ENCODE results near the gene TMTC3.

The TMTC3 gene

GRCh38 chr12:88144037-88144436, 1.9 kb downstream of the TMTC3 start:
- TF ChIP-seq CTCF (conservative IDR thresholded peaks at IDR 0.05; ENCODE audit: low read depth, low read length) = no peak
- DNase-seq (ENCODE audit: low read depth) = no peak
- no peak overlapping the region for H3K4me3 ChIP-seq (ENCODE audit: low read depth, low read length)

DNA sequence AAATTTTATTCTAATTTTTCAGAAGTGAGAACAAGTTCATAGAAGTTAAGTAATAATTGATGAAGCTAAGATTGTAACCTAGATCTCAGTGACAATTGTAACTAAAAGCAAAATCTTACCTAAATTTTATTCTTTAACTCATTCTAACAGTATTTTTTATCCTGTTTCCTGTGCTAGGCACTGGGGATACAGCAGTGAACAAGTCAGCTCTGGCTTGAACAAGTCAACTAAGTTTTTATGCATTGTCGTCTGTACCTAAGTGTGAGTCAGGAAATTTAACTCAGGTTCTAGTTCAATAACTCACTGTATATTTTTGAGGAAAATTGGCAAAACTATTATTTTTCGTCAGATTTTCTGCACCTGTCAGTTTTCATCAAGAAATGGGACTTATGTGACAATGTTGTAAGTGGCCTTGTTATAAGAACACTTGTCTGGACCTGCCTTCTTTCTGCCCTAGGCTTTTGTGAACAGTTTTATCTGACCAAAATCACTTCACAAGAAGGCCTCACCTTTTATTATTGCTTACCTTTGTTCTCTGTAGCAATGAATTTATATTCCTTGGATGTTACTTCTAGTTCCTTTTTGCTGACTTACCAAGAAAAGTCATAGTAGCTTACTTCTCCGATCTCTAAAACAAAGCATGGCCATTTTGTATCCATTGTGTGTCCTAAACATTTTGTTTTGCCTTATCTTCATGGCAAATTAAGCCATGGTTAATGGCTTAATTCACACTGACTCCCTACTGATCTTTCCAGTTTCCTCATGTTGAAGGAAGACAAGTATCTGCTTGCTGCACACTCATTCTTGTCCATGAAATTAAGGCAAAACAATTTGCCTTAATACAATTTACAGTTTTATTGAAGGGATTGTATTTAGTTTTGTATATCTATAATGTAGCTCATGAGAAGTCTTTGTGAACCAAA, 2.7 kb downstream of the TMTC3 start:
- H3K4me3 ChIP-seq (ENCODE audit: low read depth, low read length) = no peak overlapping the region
- TF ChIP-seq CTCF (conservative IDR thresholded peaks at IDR 0.05; ENCODE audit: low read depth, low read length) = no peak
- no peak for DNase-seq (ENCODE audit: low read depth)

DNA sequence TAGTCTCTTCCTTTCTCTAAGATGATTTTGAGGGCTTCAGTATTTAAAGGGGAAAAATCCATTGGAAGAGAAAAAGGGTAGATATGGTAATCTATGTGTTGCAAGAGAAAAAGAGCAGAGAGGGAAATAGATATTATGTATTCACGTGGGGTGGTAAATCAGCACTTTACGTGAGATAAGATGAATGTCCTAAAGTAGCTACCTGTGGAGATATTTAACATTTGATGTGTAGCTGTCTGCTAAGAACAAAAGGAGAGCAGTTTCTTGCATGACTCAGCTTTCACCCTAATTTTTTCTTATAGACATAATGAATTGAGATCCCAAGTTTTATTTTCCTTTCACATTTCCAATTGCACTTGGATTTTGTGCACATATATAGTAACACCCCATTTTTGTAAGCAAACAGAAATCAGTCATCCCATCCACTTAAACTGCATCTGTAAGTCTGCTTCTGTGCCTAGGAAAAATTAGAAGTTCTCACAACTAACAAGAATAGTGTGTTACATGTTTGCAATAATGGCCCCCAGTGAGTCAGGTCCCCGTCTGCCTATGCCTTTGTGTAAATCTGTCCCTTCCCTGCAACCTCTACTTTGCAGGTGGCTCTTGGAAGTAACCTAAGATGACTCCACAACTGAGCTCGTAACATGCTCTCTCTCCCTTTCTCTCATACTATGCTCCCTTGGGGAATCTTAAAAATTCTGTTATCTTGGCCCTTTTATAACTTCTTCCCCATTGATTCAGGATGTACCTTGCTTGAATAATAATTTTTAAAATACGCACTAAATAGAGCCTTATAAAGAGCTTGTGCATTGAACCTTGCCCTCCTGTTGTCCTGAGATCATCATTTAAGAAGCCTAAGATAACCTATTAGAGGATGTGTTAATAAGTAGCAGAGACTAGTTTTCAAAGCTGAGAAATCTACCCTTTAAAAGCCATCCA, 3.7 kb downstream of the TMTC3 start:
- no peak overlapping the region for H3K4me3 ChIP-seq (ENCODE audit: low read depth, low read length)
- DNase-seq (ENCODE audit: low read depth) = no peak
- no peak for TF ChIP-seq CTCF (conservative IDR thresholded peaks at IDR 0.05; ENCODE audit: low read depth, low read length)

- no peak for TF ChIP-seq CTCF (conservative IDR thresholded peaks at IDR 0.05; ENCODE audit: low read depth, low read length)
- no peak for DNase-seq (ENCODE audit: low read depth)
- no peak overlapping the region for H3K4me3 ChIP-seq (ENCODE audit: low read depth, low read length)
These were observed 8.0 kb downstream of the TMTC3 start for GRCh38 chr12:88150063-88150462.

GRCh38 chr12:88153959-88154358, 11.9 kb downstream of the TMTC3 start:
- DNase-seq (ENCODE audit: low read depth) = peak; percentile 80
- TF ChIP-seq CTCF (conservative IDR thresholded peaks at IDR 0.05; ENCODE audit: low read depth, low read length) = no peak
- no peak overlapping the region for H3K4me3 ChIP-seq (ENCODE audit: low read depth, low read length)

- no peak overlapping the region for H3K4me3 ChIP-seq (ENCODE audit: low read depth, low read length)
- TF ChIP-seq CTCF (conservative IDR thresholded peaks at IDR 0.05; ENCODE audit: low read depth, low read length) = no peak
- DNase-seq (ENCODE audit: low read depth) = no peak
These were observed 14.1 kb downstream of the TMTC3 start for GRCh38 chr12:88156075-88156654.
